22Rv1 (cell line): Measurements from ENCODE around the gene RPS6KB2.

Experiments
- CTCF ChIP-seq: fragments of 450-650 bp; IDR thresholded peaks from 2 replicates; pipeline ENCODE4 v1.5.1; 2017; ENCODE audit warnings: mild to moderate bottlenecking
- ZFX ChIP-seq: fragments of 450-650 bp; IDR thresholded peaks from 2 replicates; pipeline ENCODE4 v1.6.1; 2017; ENCODE audit warnings: antibody characterized with exemption, borderline replicate concordance

GRCh38 chr11:67407688-67408163 lies 20.6 kb upstream of the RPS6KB2 start:
- TF ChIP-seq CTCF (no peak), ZFX (no peak)
